MM.1S (cell line): ENCODE results near the gene PTPRE.

Experiments used
- DNase-seq: peaks from one replicate; pipeline ENCODE4 v3.0.0-alpha.2; 2015
- H2AFZ ChIP-seq: fragments of 300-600 bp; sonication (generic); 2 replicates; pipeline ENCODE4 v1.6.0; 2016; ENCODE audit warnings: antibody characterized with exemption, low read length
- H3F3A ChIP-seq: fragments of 300-600 bp; sonication (generic); 2 replicates; pipeline ENCODE4 v1.6.1; 2016; ENCODE audit warnings: mild to moderate bottlenecking, antibody characterized with exemption, low read length, moderate library complexity, mixed read lengths; ENCODE audit not compliant: insufficient read depth
- H3K27ac ChIP-seq: fragments of 300-600 bp; sonication (generic); 2 replicates; pipeline ENCODE4 v1.5.1; 2016; ENCODE audit warnings: mild to moderate bottlenecking, low read length
- H3K27me3 ChIP-seq: fragments of 300-600 bp; sonication (generic); replicated peaks from 2 replicates; pipeline ENCODE4 v1.6.0; 2016; ENCODE audit warnings: low read length; ENCODE audit not compliant: insufficient read depth
- H3K36me3 ChIP-seq: fragments of 300-600 bp; sonication (generic); replicated peaks from 2 replicates; pipeline ENCODE4 v1.6.1; 2016; ENCODE audit warnings: mild to moderate bottlenecking, low read length, mixed read lengths; ENCODE audit not compliant: insufficient read depth
- H3K4me1 ChIP-seq: fragments of 300-600 bp; sonication (generic); 2 replicates; pipeline ENCODE4 v1.6.1; 2016; ENCODE audit warnings: low read length, mixed read lengths
- H3K4me2 ChIP-seq: fragments of 300-600 bp; sonication (generic); 2 replicates; pipeline ENCODE4 v1.6.0; 2016; ENCODE audit warnings: low read depth, low read length
- H3K4me3 ChIP-seq: fragments of 300-600 bp; sonication (generic); 2 replicates; pipeline ENCODE4 v1.5.1; 2016; ENCODE audit warnings: low read length, mixed read lengths
- H3K79me2 ChIP-seq: fragments of 300-600 bp; sonication (generic); 2 replicates; pipeline ENCODE4 v1.6.1; 2016; ENCODE audit warnings: mixed run types, low read length, mixed read lengths
- H3K9ac ChIP-seq: fragments of 300-600 bp; sonication (generic); 2 replicates; pipeline ENCODE4 v1.6.1; 2016; ENCODE audit warnings: low read length, mixed read lengths
- H3K9me2 ChIP-seq: fragments of 300-600 bp; sonication (generic); replicated peaks from 2 replicates; pipeline ENCODE4 v1.6.1; 2016; ENCODE audit warnings: mild to moderate bottlenecking, low read length, mixed read lengths; ENCODE audit not compliant: insufficient read depth
- H3K9me3 ChIP-seq: fragments of 300-600 bp; sonication (generic); replicated peaks from 2 replicates; pipeline ENCODE4 v1.6.1; 2016; ENCODE audit warnings: mild to moderate bottlenecking, low read length, mixed read lengths; ENCODE audit not compliant: insufficient read depth
- H4K20me1 ChIP-seq: fragments of 300-600 bp; sonication (generic); 2 replicates; pipeline ENCODE4 v1.6.1; 2016; ENCODE audit warnings: mild to moderate bottlenecking, low read length, moderate library complexity, mixed read lengths; ENCODE audit not compliant: insufficient read depth
- EZH2 ChIP-seq: fragments of 300-600 bp; sonication (generic); optimal IDR thresholded peaks from 2 replicates; pipeline ENCODE3; 2017; ENCODE audit warnings: low read depth, mild to moderate bottlenecking, antibody characterized with exemption, low read length, mixed read lengths
- EZH2phosphoT487 ChIP-seq: fragments of 300-600 bp; sonication (generic); IDR thresholded peaks from 2 replicates; pipeline ENCODE4 v1.6.1; 2018; ENCODE audit warnings: antibody characterized with exemption, low read length
- TF ChIP-seq, protein P1 (sequence below): fragments of 300-600 bp; sonication (generic); IDR thresholded peaks from 2 replicates; pipeline ENCODE4 v1.5.1; 2016; ENCODE audit warnings: antibody characterized with exemption, low read length, mixed read lengths

PTPRE gene

DNA sequence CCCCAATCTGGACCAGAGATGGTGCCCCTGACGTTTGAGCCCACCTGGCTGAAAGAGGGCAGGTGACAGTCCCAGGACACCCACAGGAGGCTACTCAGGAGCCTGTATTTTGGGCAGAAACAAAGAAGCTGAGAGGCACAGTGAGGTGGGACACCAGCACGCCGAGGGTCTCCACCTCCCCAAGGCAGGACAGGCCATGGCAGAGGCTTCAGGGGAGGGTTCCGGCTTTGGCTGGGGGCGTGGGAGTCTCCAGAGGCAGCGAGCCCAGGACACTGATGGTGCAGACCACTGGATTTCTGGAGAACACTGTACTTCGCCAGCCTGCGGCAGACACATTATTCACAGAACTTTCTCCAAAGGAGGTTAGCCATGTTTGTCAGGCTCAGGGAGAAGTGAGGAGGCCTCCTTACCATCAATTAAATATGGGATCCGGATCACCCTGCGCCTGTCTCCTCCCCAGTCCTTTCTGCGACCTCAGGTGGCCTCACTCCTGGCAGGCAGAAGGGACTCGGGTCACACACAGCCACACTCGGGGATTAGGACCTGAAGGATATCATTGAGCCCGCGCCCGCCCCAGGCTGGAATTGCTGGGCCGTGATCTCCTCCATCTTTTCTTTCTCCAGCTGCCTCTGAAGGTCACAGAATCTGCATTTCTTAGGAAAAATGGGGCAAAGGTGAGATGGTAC lies 121.1 kb downstream of the PTPRE start:
- Histone ChIP-seq H3K9me2 (no peaks in the 10 kb centered on the region), H3K4me1 (peaks cover 26% of the 10 kb centered on the region), H2AFZ (no peak overlapping the region), H3K9ac (no peak overlapping the region), H3K9me3 (no peaks in the 10 kb centered on the region), H3K4me2 (no peak overlapping the region), H3F3A (peaks cover 17% of the 10 kb centered on the region), H3K27ac (peak overlapping the region; percentile 84; the same call in 1 of the 2 replicates), H4K20me1 (no peaks in the 10 kb centered on the region), H3K36me3 (no peaks in the 10 kb centered on the region), H3K79me2 (no peaks in the 10 kb centered on the region), H3K27me3 (no peaks in the 10 kb centered on the region), H3K4me3 (no peak overlapping the region)
- DNase-seq, result no peak
- TF ChIP-seq, protein P1, sequence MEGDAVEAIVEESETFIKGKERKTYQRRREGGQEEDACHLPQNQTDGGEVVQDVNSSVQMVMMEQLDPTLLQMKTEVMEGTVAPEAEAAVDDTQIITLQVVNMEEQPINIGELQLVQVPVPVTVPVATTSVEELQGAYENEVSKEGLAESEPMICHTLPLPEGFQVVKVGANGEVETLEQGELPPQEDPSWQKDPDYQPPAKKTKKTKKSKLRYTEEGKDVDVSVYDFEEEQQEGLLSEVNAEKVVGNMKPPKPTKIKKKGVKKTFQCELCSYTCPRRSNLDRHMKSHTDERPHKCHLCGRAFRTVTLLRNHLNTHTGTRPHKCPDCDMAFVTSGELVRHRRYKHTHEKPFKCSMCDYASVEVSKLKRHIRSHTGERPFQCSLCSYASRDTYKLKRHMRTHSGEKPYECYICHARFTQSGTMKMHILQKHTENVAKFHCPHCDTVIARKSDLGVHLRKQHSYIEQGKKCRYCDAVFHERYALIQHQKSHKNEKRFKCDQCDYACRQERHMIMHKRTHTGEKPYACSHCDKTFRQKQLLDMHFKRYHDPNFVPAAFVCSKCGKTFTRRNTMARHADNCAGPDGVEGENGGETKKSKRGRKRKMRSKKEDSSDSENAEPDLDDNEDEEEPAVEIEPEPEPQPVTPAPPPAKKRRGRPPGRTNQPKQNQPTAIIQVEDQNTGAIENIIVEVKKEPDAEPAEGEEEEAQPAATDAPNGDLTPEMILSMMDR, result no peak

DNA sequence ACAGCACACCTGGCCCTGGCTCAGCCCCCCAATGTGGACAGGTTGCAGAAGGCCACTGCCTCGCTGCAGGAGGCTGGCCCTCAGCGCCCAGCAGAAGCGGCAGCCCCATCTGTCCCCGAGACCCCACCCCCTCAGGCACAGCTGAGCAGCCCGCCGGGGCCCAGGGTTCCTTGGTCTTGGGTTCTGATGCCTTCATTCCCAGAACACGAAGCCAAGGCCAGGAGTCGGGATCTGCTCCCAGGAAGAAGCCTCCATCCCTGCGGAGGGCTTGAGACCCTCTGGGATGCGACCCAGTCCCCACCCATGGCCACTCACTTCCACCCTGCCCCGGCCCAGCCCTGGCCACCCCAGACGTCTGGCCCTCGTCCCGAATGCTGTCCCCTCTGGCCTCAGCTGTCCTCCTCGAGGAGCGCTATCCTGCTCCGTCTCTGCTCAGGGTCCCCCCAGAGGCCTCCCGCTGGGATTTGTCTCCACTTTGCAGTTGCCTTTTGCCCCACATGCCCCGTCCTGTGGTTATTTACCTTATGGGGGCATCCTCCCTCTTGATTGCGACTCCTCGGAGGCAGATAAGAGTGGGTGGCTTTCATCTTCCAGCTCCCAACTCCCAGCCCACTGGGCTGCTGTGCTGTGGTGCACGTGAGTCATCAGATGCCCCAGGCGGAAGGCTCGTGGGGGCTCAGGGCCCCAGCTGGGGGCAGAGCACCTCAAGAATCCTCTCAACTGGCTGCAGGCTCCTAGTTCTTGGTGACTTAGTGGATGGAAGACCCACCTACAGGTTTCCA lies 121.8 kb downstream of the PTPRE start:
- H3K27ac ChIP-seq, result no peak overlapping the region
- H3K9me3 ChIP-seq, result no peaks in the 10 kb centered on the region

DNA sequence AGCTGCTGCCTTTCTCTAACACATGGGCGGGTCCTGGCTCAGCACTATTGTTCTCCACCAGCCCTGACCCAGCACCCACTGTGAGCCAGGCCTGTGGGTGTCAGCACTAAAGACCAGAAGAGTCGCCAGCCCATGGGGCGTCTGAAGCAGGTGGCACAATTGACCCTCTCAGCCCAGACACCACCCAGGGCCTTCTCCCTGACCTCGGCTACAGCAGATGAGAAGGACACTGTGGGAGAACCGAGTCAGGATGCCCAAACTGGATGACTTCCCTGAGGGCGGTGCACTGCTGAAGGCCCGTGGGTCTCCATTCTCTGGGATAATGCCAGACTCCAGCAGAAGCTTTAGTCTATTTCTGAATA lies 122.4 kb downstream of the PTPRE start:
- H3K9me3 ChIP-seq, result no peaks in the 10 kb centered on the region
- H3K4me3 ChIP-seq, result no peak overlapping the region
- H3K4me2 ChIP-seq, result no peak overlapping the region
- no peak for DNase-seq
- H3F3A ChIP-seq, result peaks cover 17% of the 10 kb centered on the region
- H3K9me2 ChIP-seq, result no peaks in the 10 kb centered on the region
- no peak overlapping the region for H3K27ac ChIP-seq
- H3K9ac ChIP-seq, result no peak overlapping the region
- peaks cover 26% of the 10 kb centered on the region for H3K4me1 ChIP-seq
- no peak overlapping the region for H2AFZ ChIP-seq
- no peaks in the 10 kb centered on the region for H4K20me1 ChIP-seq
- no peaks in the 10 kb centered on the region for H3K36me3 ChIP-seq
- no peaks in the 10 kb centered on the region for H3K27me3 ChIP-seq
- H3K79me2 ChIP-seq, result no peaks in the 10 kb centered on the region
- TF ChIP-seq, protein P1, result no peak
- no peak for TF ChIP-seq EZH2phosphoT487
- no peak for TF ChIP-seq EZH2

More for the DNA sequence above, 121.8 kb downstream of the PTPRE start:
- DNase-seq, result no peak
- TF ChIP-seq, protein P1, result no peak
- TF ChIP-seq EZH2phosphoT487 (no peak), EZH2 (no peak)
- Histone ChIP-seq H3K79me2 (no peaks in the 10 kb centered on the region), H3K4me3 (no peak overlapping the region), H3K27me3 (no peaks in the 10 kb centered on the region), H4K20me1 (no peaks in the 10 kb centered on the region), H3K9me2 (no peaks in the 10 kb centered on the region), H3K4me2 (no peak overlapping the region), H3K4me1 (peaks cover 26% of the 10 kb centered on the region), H3K36me3 (no peaks in the 10 kb centered on the region), H3F3A (peaks cover 17% of the 10 kb centered on the region), H2AFZ (no peak overlapping the region), H3K9ac (no peak overlapping the region)
